A204.1 (cell line): ENCODE results near the gene SLC6A20.

Source experiments
- FAIRE-seq: peaks from 2 replicates; lab custom pipeline; 2012; peaks lifted over from hg19 to GRCh38; lab: Jason Lieb, UNC

SLC6A20 gene

GRCh38 chr3:45716790-45717336 is 79.5 kb downstream of the SLC6A20 start:
- FAIRE-seq: no peak

GRCh38 chr3:45715945-45716344 is 80.4 kb downstream of the SLC6A20 start:
- FAIRE-seq: no peak

- no peak for FAIRE-seq
Measured at GRCh38 chr3:45712434-45713110, 83.8 kb downstream of the SLC6A20 start.

- no peak for FAIRE-seq
Measured at GRCh38 chr3:45711931-45712330, 84.4 kb downstream of the SLC6A20 start.

- FAIRE-seq: no peak
Measured at GRCh38 chr3:45705839-45706808, 90.2 kb downstream of the SLC6A20 start.
